HG02610 (cell line): Measurements from ENCODE around the gene NACC2.
A peak's percentile ranks its signal among the peaks of the same experiment; 100 is the strongest.

Experiments used
- ATAC-seq: cut with Tn5 transposase; IDR thresholded peaks from one replicate; pipeline ENCODE4 v1.9.1; 2021; ENCODE audit warnings: mild to moderate bottlenecking, moderate library complexity; ENCODE audit not compliant: unreplicated experiment

NACC2 gene

GRCh38 chr9:136131629-136132511 lies 36.8 kb upstream of the NACC2 start:
- ATAC-seq = no peak

GRCh38 chr9:136129176-136129575 lies 34.1 kb upstream of the NACC2 start:
- ATAC-seq = no peak

GRCh38 chr9:136128436-136128835 lies 33.3 kb upstream of the NACC2 start:
- no peak for ATAC-seq

- ATAC-seq = no peak
Measured at GRCh38 chr9:136127313-136127712, 32.2 kb upstream of the NACC2 start.

- ATAC-seq = no peak
Measured at GRCh38 chr9:136124976-136125692, 30.0 kb upstream of the NACC2 start.

- ATAC-seq = no peak
Measured at GRCh38 chr9:136122425-136123383, 27.6 kb upstream of the NACC2 start.

- ATAC-seq = no peak
Measured at GRCh38 chr9:136121801-136122200, 26.7 kb upstream of the NACC2 start.

- ATAC-seq = no peak
Measured at GRCh38 chr9:136120438-136120844, 25.4 kb upstream of the NACC2 start.

GRCh38 chr9:136119883-136120393 lies 24.8 kb upstream of the NACC2 start:
- ATAC-seq = no peak

GRCh38 chr9:136119061-136119882 lies 24.2 kb upstream of the NACC2 start:
- peak; percentile 8 for ATAC-seq

GRCh38 chr9:136118320-136119060 lies 23.4 kb upstream of the NACC2 start, which contains the start of gene TMEM250:
TMEM250 (minus strand) TSS chr9:136118875; CDS start chr9:136116900, 1,975 bp downstream.
- peak; percentile 65 for ATAC-seq

GRCh38 chr9:136117916-136118319 lies 22.8 kb upstream of the NACC2 start:
- ATAC-seq = no peak

- no peak for ATAC-seq
Measured at GRCh38 chr9:136117291-136117915, 22.3 kb upstream of the NACC2 start.

- no peak for ATAC-seq
Measured at GRCh38 chr9:136116360-136117098, 21.4 kb upstream of the NACC2 start.

GRCh38 chr9:136115641-136116359 lies 20.7 kb upstream of the NACC2 start:
- no peak for ATAC-seq

- ATAC-seq = no peak
Measured at GRCh38 chr9:136115206-136115605, 20.1 kb upstream of the NACC2 start.

- no peak for ATAC-seq
Measured at GRCh38 chr9:136114610-136115009, 19.5 kb upstream of the NACC2 start.
